ENCODE results near the gene MAP3K12. TPM values are rescaled to one million over a fixed set of nuclear protein-coding genes. Genes with fewer than 3 reads are reported as not detected.

Gene MAP3K12
- total RNA-seq, 4 donors from 2014 or later = 4.8 to 14.0 (median 5.9) TPM

- Histone ChIP-seq H3K27me3 (no peaks in the 10 kb centered on the region), H3K4me1 (peaks cover 71% of the 10 kb centered on the region), H3K36me3 (no peaks in the 10 kb centered on the region), H3K9me3 (no peaks in the 10 kb centered on the region), H3K27ac (peak overlapping the region; percentile 60), H3K4me3 (no peak overlapping the region)
- peak in 1 of 2 donors; percentile 88 for DNase-seq (ENCODE audit: low spot score in 2 of 2)
- TF ChIP-seq CTCF (IDR thresholded peaks at IDR 0.05) (no peak), POLR2A (IDR thresholded peaks at IDR 0.05) (no peak), POLR2AphosphoS5 (IDR thresholded peaks at IDR 0.05) (no peak), EP300 (IDR thresholded peaks at IDR 0.05) (no peak)
- 36% methylated on average over 5 of the region's 5 CpGs for WGBS
Observed at GRCh38 chr12:53495903-53496751, 3.1 kb downstream of the MAP3K12 start.

- peaks cover 55% of the 10 kb centered on the region for H3K4me1 ChIP-seq
- WGBS = 28% methylated on average over 11 of the region's 11 CpGs
- H3K9me3 ChIP-seq = no peaks in the 10 kb centered on the region
- peak overlapping the region; percentile 85 for H3K27ac ChIP-seq
- no peak for TF ChIP-seq CTCF (IDR thresholded peaks at IDR 0.05)
- no peak for TF ChIP-seq POLR2A (IDR thresholded peaks at IDR 0.05)
- TF ChIP-seq POLR2AphosphoS5 (IDR thresholded peaks at IDR 0.05) = no peak
- no peak for TF ChIP-seq EP300 (IDR thresholded peaks at IDR 0.05)
- peak overlapping the region; percentile 66 for H3K4me3 ChIP-seq
- H3K36me3 ChIP-seq = no peaks in the 10 kb centered on the region
- H3K27me3 ChIP-seq = no peaks in the 10 kb centered on the region
- DNase-seq (ENCODE audit: low spot score in 2 of 2) = peak in 1 of 2 donors; percentile 56
Observed at GRCh38 chr12:53493610-53494391, 5.5 kb downstream of the MAP3K12 start.

GRCh38 chr12:53492830-53493609 is 6.2 kb downstream of the MAP3K12 start:
- Histone ChIP-seq H3K27ac (peak overlapping the region; percentile 85), H3K27me3 (no peaks in the 10 kb centered on the region), H3K9me3 (no peaks in the 10 kb centered on the region), H3K4me3 (peak overlapping the region; percentile 66), H3K36me3 (no peaks in the 10 kb centered on the region), H3K4me1 (peaks cover 47% of the 10 kb centered on the region)
- under 1% methylated on average over 21 of the region's 52 CpGs for WGBS
- DNase-seq (ENCODE audit: low spot score in 2 of 2) = peak; percentile 97
- TF ChIP-seq CTCF (IDR thresholded peaks at IDR 0.05) (no peak), POLR2AphosphoS5 (IDR thresholded peaks at IDR 0.05) (peak in 1 of 3 donors; percentile 62)

GRCh38 chr12:53492188-53492587 is 7.1 kb downstream of the MAP3K12 start:
- peak overlapping the region; percentile 66 for H3K4me3 ChIP-seq
- peak overlapping the region; percentile 85 for H3K27ac ChIP-seq
- DNase-seq (ENCODE audit: low spot score in 2 of 2) = no peak
- no peaks in the 10 kb centered on the region for H3K9me3 ChIP-seq
- WGBS = 49% methylated on average over 20 of the region's 20 CpGs
- H3K36me3 ChIP-seq = no peaks in the 10 kb centered on the region
- H3K4me1 ChIP-seq = peaks cover 39% of the 10 kb centered on the region
- TF ChIP-seq POLR2AphosphoS5 (IDR thresholded peaks at IDR 0.05) = no peak
- TF ChIP-seq CTCF (IDR thresholded peaks at IDR 0.05) = no peak
- no peak for TF ChIP-seq EP300 (IDR thresholded peaks at IDR 0.05)
- no peak for TF ChIP-seq POLR2A (IDR thresholded peaks at IDR 0.05)
- H3K27me3 ChIP-seq = no peaks in the 10 kb centered on the region

All from suprapubic skin (tissue), 4 donors.